HepG2 (cell line): ENCODE data around the gene DLG5. TPM values are rescaled to one million over a fixed set of nuclear protein-coding genes. Genes with fewer than 3 reads are reported as not detected.

ENCODE experiments used
- ATAC-seq: fragments of 200-7000 bp; cut with Tn5 transposase; 3 replicates; pipeline ENCODE4 v1.9.1; 2020; ENCODE audit warnings: mild to moderate bottlenecking, moderate library complexity
- BruUV-seq: library from RNA; stranded (reverse); fragments of 400-500 nt; replicated peaks from 2 replicates; lab custom pipeline; 2021; lab: Mats Ljungman, UMichigan
- CTCF ChIA-PET: fragments of 300-600 bp; formaldehyde crosslinking; extraction: SDS; loops from one replicate; lab custom pipeline; 2021; ENCODE audit warnings: low total read pairs, inconsistent platforms, low intra/inter-chr PET ratio; lab: Yijun Ruan, JAX
- POLR2A ChIA-PET: fragments of 350-600 bp; sonication (Branson Sonifier 250); formaldehyde crosslinking; loops from one replicate; lab custom pipeline; 2020; ENCODE audit warnings: antibody characterized with exemption, inconsistent platforms; lab: Yijun Ruan, JAX
- DNase-seq: peaks from one replicate; pipeline ENCODE4 v3.0.0-alpha.2; 2015; ENCODE audit warnings: low spot score
- FAIRE-seq: peaks from 3 replicates; lab custom pipeline; 2011; peaks lifted over from hg19 to GRCh38; lab: Jason Lieb, UNC
- H2AFZ ChIP-seq: one replicate; pipeline ENCODE4 v1.6.1; 2011; ENCODE audit warnings: low read length, inconsistent platforms
- H3K27ac ChIP-seq: fragments of 300-600 bp; 3 replicates; pipeline ENCODE4 v1.8.0; 2011; ENCODE audit warnings: mixed run types, mild to moderate bottlenecking, mixed read lengths, low read length, inconsistent platforms; ENCODE audit not compliant: insufficient read depth; ENCODE audit errors: extremely low read length
- H3K27me3 ChIP-seq, 2 experiments: fragments of 200-600 bp in 1 of 2; 2 replicates in 1 of 2; 3 replicates in 1 of 2; pipeline versions ENCODE4 v1.6.0 to v1.8.0; 2011; ENCODE audit warnings: low read length in 2 of 2, mild to moderate bottlenecking in 2 of 2, moderate library complexity in 2 of 2, inconsistent platforms in 1 of 2; ENCODE audit not compliant: insufficient read depth in 2 of 2, control insufficient read depth in 1 of 2
- H3K36me3 ChIP-seq, 2 experiments: fragments of 200-600 bp in 1 of 2; replicated peaks in 1 of 2; 2 replicates in 1 of 2; 3 replicates in 1 of 2; pipeline versions ENCODE4 v1.5.1 to v1.8.0; 2011; ENCODE audit warnings: low read length in 2 of 2, inconsistent platforms in 1 of 2; ENCODE audit not compliant: insufficient read depth in 2 of 2, control insufficient read depth in 1 of 2
- H3K4me1 ChIP-seq: 2 replicates; pipeline ENCODE4 v1.5.1; 2012; ENCODE audit warnings: low read length, inconsistent platforms; ENCODE audit not compliant: insufficient read depth
- H3K4me2 ChIP-seq: 2 replicates; pipeline ENCODE4 v1.6.0; 2011; ENCODE audit warnings: low read depth, low read length, inconsistent platforms
- H3K4me3 ChIP-seq, 3 experiments: fragments of 200-600 bp in 1 of 3; sonication (generic), shearing (Covaris generic) in 1 of 3; replicated peaks in 1 of 3; 2 replicates each; pipeline ENCODE4 v1.5.1; 2011 to 2016; ENCODE audit warnings: low read length in 3 of 3, inconsistent platforms in 2 of 3, low read depth in 2 of 3, mild to moderate bottlenecking in 2 of 3, control low read depth in 1 of 3, mixed read lengths in 1 of 3; ENCODE audit not compliant: insufficient read depth in 1 of 3
- H3K79me2 ChIP-seq: one replicate; pipeline ENCODE4 v1.6.1; 2011; ENCODE audit warnings: low read length, inconsistent platforms; ENCODE audit not compliant: insufficient read depth
- H3K9ac ChIP-seq: 2 replicates; pipeline ENCODE4 v1.6.0; 2011; ENCODE audit warnings: mild to moderate bottlenecking, low read depth, low read length, inconsistent platforms; ENCODE audit not compliant: insufficient read depth
- H3K9me3 ChIP-seq: 2 replicates; pipeline ENCODE4 v1.5.1; 2012; ENCODE audit warnings: mild to moderate bottlenecking, low read length
- H4K20me1 ChIP-seq: 2 replicates; pipeline ENCODE4 v1.6.0; 2011; ENCODE audit warnings: inconsistent platforms, mild to moderate bottlenecking, low read length, moderate library complexity; ENCODE audit not compliant: insufficient read depth
- ARNTL ChIP-seq: sonication (generic); formaldehyde crosslinking; IDR thresholded peaks from 2 replicates; pipeline ENCODE4 v1.4.0; 2020; ENCODE audit warnings: mild to moderate bottlenecking, missing genetic modification reagents
- CC2D1A ChIP-seq: sonication (generic); formaldehyde crosslinking; IDR thresholded peaks from 2 replicates; pipeline ENCODE4 v1.8.1; 2023; ENCODE audit warnings: mild to moderate bottlenecking, missing genetic modification reagents
- CEBPG ChIP-seq: IDR thresholded peaks from 2 replicates; pipeline ENCODE4 v1.6.1; 2016
- E2F1 ChIP-seq: sonication (generic); formaldehyde crosslinking; IDR thresholded peaks from 2 replicates; pipeline ENCODE4 v1.5.0; 2020; ENCODE audit warnings: missing genetic modification reagents
- EP300 ChIP-seq, 3 experiments: sonication (generic) in 1 of 3; formaldehyde crosslinking in 1 of 3; IDR thresholded peaks; 2 replicates each; pipeline versions ENCODE4 v1.5.1 to v1.6.1; 2011 to 2020; ENCODE audit warnings: low read depth in 2 of 3, low read length in 2 of 3, borderline replicate concordance in 1 of 3, improper control_type of control experiment in 1 of 3, mild to moderate bottlenecking in 1 of 3, missing genetic modification reagents in 1 of 3, moderate library complexity in 1 of 3
- HNRNPK ChIP-seq: fragments of 200-400 bp; formaldehyde crosslinking; IDR thresholded peaks from 2 replicates; pipeline ENCODE4 v1.6.1; 2018; ENCODE audit warnings: low read length, low read depth, moderate library complexity, mild to moderate bottlenecking; ENCODE audit not compliant: poor library complexity, severe bottlenecking
- HOMEZ ChIP-seq: IDR thresholded peaks from 2 replicates; pipeline ENCODE4 v1.6.1; 2016; ENCODE audit warnings: low read depth
- NCOA5 ChIP-seq: sonication (generic); formaldehyde crosslinking; IDR thresholded peaks from 2 replicates; pipeline ENCODE4 v1.4.0; 2020; ENCODE audit warnings: missing genetic modification reagents
- SMAD3 ChIP-seq: sonication (generic); formaldehyde crosslinking; IDR thresholded peaks from 2 replicates; pipeline ENCODE4 v1.4.0; 2020; ENCODE audit warnings: missing genetic modification reagents
- SRF ChIP-seq: IDR thresholded peaks from 2 replicates; pipeline ENCODE4 v1.6.1; 2011; ENCODE audit warnings: mild to moderate bottlenecking, low read depth, low read length, moderate library complexity
- STAT5B ChIP-seq: sonication (generic); formaldehyde crosslinking; IDR thresholded peaks from 2 replicates; pipeline ENCODE4 v1.4.0; 2020; ENCODE audit warnings: missing genetic modification reagents
- ZMYM4 ChIP-seq: sonication (generic); formaldehyde crosslinking; IDR thresholded peaks from 2 replicates; pipeline ENCODE4 v1.8.1; 2023; ENCODE audit warnings: mild to moderate bottlenecking, missing genetic modification reagents
- ZNF326 ChIP-seq: sonication (generic); formaldehyde crosslinking; IDR thresholded peaks from 2 replicates; pipeline ENCODE4 v1.4.0; 2020; ENCODE audit warnings: missing genetic modification reagents, borderline replicate concordance
- ZNF816 ChIP-seq: sonication (generic); formaldehyde crosslinking; IDR thresholded peaks from 2 replicates; pipeline ENCODE4 v1.8.0; 2022; ENCODE audit warnings: missing genetic modification reagents, mild to moderate bottlenecking, borderline replicate concordance
- WGBS: methylation state at CpG from one replicate; pipeline ENCODE4 v1.1.6; 2017; ENCODE audit warnings: low lambda C conversion rate; 5-methylcytosine and 5-hydroxymethylcytosine counted together
- in situ Hi-C: cut with HindIII; loops from 2 replicates; pipeline ENCODE4 v1.10.0; 2017; ENCODE audit warnings: low pct_unique_long_range_greater_than_20kb; ENCODE audit not compliant: extremely low pct_ligation_motif_present
- intact Hi-C: fragments of 100-400 bp; cut with micrococcal nuclease; formaldehyde crosslinking; loops from one replicate; pipeline ENCODE4 v1.10.0; 2022; ENCODE audit not compliant: unreplicated experiment
- polyA plus RNA-seq, 8 experiments: library from polyadenylated mRNA; depleted of rRNA in 3 of 8; stranded (reverse) in 7 of 8; unstranded in 1 of 8; fragments of >200 nt; fragmentation: Illumina TruSeq in 4 of 8; extraction: Trizol in 4 of 8; gene quantifications; 2 replicates each; pipeline versions ENCODE4 v1.2.1 to v1.2.3, GENCODE V29; 2011 to 2016; ENCODE audit warnings: low read depth in 4 of 8, missing spikeins in 1 of 8, mixed read lengths in 1 of 8; ENCODE audit not compliant: insufficient read depth in 1 of 8
- total RNA-seq, 5 experiments: library from RNA; depleted of rRNA; stranded (reverse); fragments of >200 nt; fragmentation: Illumina TruSeq; extraction: Trizol; gene quantifications; 2 replicates each; pipeline ENCODE4 v1.2.3, GENCODE V29; 2016; ENCODE audit warnings: low read depth in 1 of 5
- TF ChIP-seq, protein P1 (sequence below): sonication (generic); formaldehyde crosslinking; IDR thresholded peaks from 2 replicates; pipeline ENCODE4 v1.4.0; 2020; ENCODE audit warnings: mild to moderate bottlenecking, missing genetic modification reagents

The DLG5 gene
- total and polyA plus RNA-seq, 2 of the 13 experiments (the other 11 are each of a cell fraction or from before 2014, with no cell fraction given) = 15.5 to 18.2 TPM

- TF ChIP-seq E2F1 (no peak), NCOA5 (CRISPR knock-in tag) (no peak), ARNTL (CRISPR knock-in tag) (no peak), ZNF816 (CRISPR knock-in tag) (no peak), ZMYM4 (CRISPR knock-in tag) (peak; percentile 43; the same call in 1 of the 2 replicates)
These were observed 6.1 kb downstream of the DLG5 start (continued) for GRCh38 chr10:77920495-77920894.

GRCh38 chr10:77919713-77920108 is 6.8 kb downstream of the DLG5 start:
- intact Hi-C loops = no loop called here
- peaks cover 78% of the 10 kb centered on the region for H3K4me1 ChIP-seq
- TF ChIP-seq HNRNPK (no peak), HOMEZ (CRISPR knock-in tag) (no peak), EP300 (IDR thresholded peaks at IDR 0.05; ENCODE audit: low read depth in 2 of 2, low read length in 2 of 2) (no peak), EP300 (CRISPR knock-in tag; IDR thresholded peaks at IDR 0.05; ENCODE audit: borderline replicate concordance) (no peak), CEBPG (CRISPR knock-in tag) (0 out of 2 replicates have a peak, but pooled peaks have one; percentile 30), SMAD3 (no peak), SRF (no peak), STAT5B (CRISPR knock-in tag) (no peak), CC2D1A (CRISPR knock-in tag) (no peak), ZNF326 (CRISPR knock-in tag) (no peak)
- TF ChIP-seq, protein P1, sequence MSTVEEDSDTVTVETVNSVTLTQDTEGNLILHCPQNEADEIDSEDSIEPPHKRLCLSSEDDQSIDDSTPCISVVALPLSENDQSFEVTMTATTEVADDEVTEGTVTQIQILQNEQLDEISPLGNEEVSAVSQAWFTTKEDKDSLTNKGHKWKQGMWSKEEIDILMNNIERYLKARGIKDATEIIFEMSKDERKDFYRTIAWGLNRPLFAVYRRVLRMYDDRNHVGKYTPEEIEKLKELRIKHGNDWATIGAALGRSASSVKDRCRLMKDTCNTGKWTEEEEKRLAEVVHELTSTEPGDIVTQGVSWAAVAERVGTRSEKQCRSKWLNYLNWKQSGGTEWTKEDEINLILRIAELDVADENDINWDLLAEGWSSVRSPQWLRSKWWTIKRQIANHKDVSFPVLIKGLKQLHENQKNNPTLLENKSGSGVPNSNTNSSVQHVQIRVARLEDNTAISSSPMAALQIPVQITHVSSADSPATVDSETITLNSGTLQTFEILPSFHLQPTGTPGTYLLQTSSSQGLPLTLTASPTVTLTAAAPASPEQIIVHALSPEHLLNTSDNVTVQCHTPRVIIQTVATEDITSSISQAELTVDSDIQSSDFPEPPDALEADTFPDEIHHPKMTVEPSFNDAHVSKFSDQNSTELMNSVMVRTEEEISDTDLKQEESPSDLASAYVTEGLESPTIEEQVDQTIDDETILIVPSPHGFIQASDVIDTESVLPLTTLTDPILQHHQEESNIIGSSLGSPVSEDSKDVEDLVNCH = no peak

More at GRCh38 chr10:77919713-77920108, 6.8 kb downstream of the DLG5 start:
- H3K79me2 ChIP-seq = peaks cover 83% of the 10 kb centered on the region
- WGBS = 35% methylated on average over 4 of the region's 4 CpGs
- FAIRE-seq = peak; percentile 50
- ChIA-PET CTCF (no interaction called here), POLR2A (interaction anchor here (0.5 to 2.2 kb wide), 7 partner anchors 9 to 73 kb away, joined by 3 to 6 read pairs (median 4); no protein-coding TSS in a partner anchor)
- no peaks in the 10 kb centered on the region for H3K27me3 ChIP-seq
- no peak overlapping the region for H3K9ac ChIP-seq
- no TSS peak for BruUV-seq
- peak; percentile 70 for DNase-seq
- peak; percentile 64 for ATAC-seq
- H2AFZ ChIP-seq = no peak overlapping the region
- H3K36me3 ChIP-seq = no peaks in the 10 kb centered on the region; a peak in 1 of 5 replicates
- no peak overlapping the region for H3K27ac ChIP-seq
- in situ Hi-C loops = no loop called here
- H3K4me2 ChIP-seq = no peak overlapping the region
- no peak overlapping the region for H3K4me3 ChIP-seq
- H3K9me3 ChIP-seq = no peaks in the 10 kb centered on the region
- H4K20me1 ChIP-seq = peaks cover 3% of the 10 kb centered on the region; the same call in 1 of the 2 replicates
